Adipocyte (in vitro differentiated cells): ENCODE data around the gene FPR3.

Experiments used
- DNase-seq: peaks from one replicate; pipeline ENCODE4 v3.0.0-alpha.2; 2015; ENCODE audit warnings: low read depth
- H3K27me3 ChIP-seq: replicated peaks from 2 replicates; pipeline ENCODE4 v1.7.0; 2013; ENCODE audit warnings: mild to moderate bottlenecking, low read length, moderate library complexity; ENCODE audit not compliant: control insufficient read depth, insufficient read depth
- H3K36me3 ChIP-seq: 2 replicates; pipeline ENCODE4 v1.7.0; 2013; ENCODE audit warnings: low read length, mild to moderate bottlenecking, moderate library complexity; ENCODE audit not compliant: control insufficient read depth, insufficient read depth, severe bottlenecking
- H3K4me1 ChIP-seq: 2 replicates; pipeline ENCODE4 v1.7.0; 2013; ENCODE audit warnings: mild to moderate bottlenecking, low read length, moderate library complexity; ENCODE audit not compliant: control insufficient read depth, insufficient read depth
- H3K4me3 ChIP-seq: 2 replicates; pipeline ENCODE4 v1.7.0; 2013; ENCODE audit warnings: mild to moderate bottlenecking, low read length, moderate library complexity
- H3K9ac ChIP-seq: 2 replicates; pipeline ENCODE4 v1.7.0; 2013; ENCODE audit warnings: mild to moderate bottlenecking, low read length, moderate library complexity
- H3K9me3 ChIP-seq: 2 replicates; pipeline ENCODE4 v1.7.0; 2013; ENCODE audit warnings: mild to moderate bottlenecking, low read length, moderate library complexity; ENCODE audit not compliant: control insufficient read depth

Gene FPR3

GRCh38 chr19:51794885-51795490 lies at the start of gene FPR3:
TSS of gene FPR3 (plus strand) at chr19:51795157. CDS start at chr19:51823749, 28,592 bp downstream.
- Histone ChIP-seq H3K9me3 (no peaks in the 10 kb centered on the region), H3K36me3 (no peaks in the 10 kb centered on the region), H3K27me3 (no peaks in the 10 kb centered on the region), H3K4me1 (peaks cover 12% of the 10 kb centered on the region), H3K9ac (no peak within 1 kb of the TSS), H3K4me3 (no peak within 1 kb of the TSS)
- DNase-seq, result no peak

GRCh38 chr19:51746731-51747130 lies 48.2 kb upstream of the FPR3 start:
- Histone ChIP-seq H3K36me3 (no peaks in the 10 kb centered on the region), H3K4me1 (peaks cover 45% of the 10 kb centered on the region), H3K9ac (no peak overlapping the region), H3K9me3 (no peaks in the 10 kb centered on the region), H3K27me3 (no peaks in the 10 kb centered on the region), H3K4me3 (no peak overlapping the region)
- DNase-seq, result no peak

GRCh38 chr19:51749979-51750378 lies 45.0 kb upstream of the FPR3 start:
- H3K27me3 ChIP-seq, result no peaks in the 10 kb centered on the region
- peaks cover 39% of the 10 kb centered on the region for H3K4me1 ChIP-seq
- DNase-seq, result no peak
- H3K9me3 ChIP-seq, result no peaks in the 10 kb centered on the region
- no peak overlapping the region for H3K4me3 ChIP-seq
- H3K36me3 ChIP-seq, result no peaks in the 10 kb centered on the region
- H3K9ac ChIP-seq, result peak overlapping the region; percentile 37

GRCh38 chr19:51750400-51751094 lies 44.4 kb upstream of the FPR3 start:
- H3K4me3 ChIP-seq, result no peak overlapping the region
- H3K9ac ChIP-seq, result peak overlapping the region; percentile 37
- DNase-seq, result no peak
- peaks cover 39% of the 10 kb centered on the region for H3K4me1 ChIP-seq
- no peaks in the 10 kb centered on the region for H3K9me3 ChIP-seq
- H3K36me3 ChIP-seq, result no peaks in the 10 kb centered on the region
- H3K27me3 ChIP-seq, result no peaks in the 10 kb centered on the region

GRCh38 chr19:51751655-51752054 lies 43.3 kb upstream of the FPR3 start, which contains the start of gene FPR1:
TSS of gene FPR1 (minus strand) at chr19:51751878. CDS start at chr19:51746994, 4,884 bp downstream.
- Histone ChIP-seq H3K9me3 (no peaks in the 10 kb centered on the region), H3K27me3 (no peaks in the 10 kb centered on the region), H3K9ac (peak within 1 kb of the TSS; percentile 2), H3K4me1 (peaks cover 39% of the 10 kb centered on the region), H3K4me3 (peak within 1 kb of the TSS; percentile 63), H3K36me3 (no peaks in the 10 kb centered on the region)
- no peak for DNase-seq

- Histone ChIP-seq H3K27me3 (no peaks in the 10 kb centered on the region), H3K9me3 (no peaks in the 10 kb centered on the region), H3K9ac (no peak overlapping the region), H3K4me1 (peaks cover 29% of the 10 kb centered on the region), H3K4me3 (no peak overlapping the region), H3K36me3 (no peaks in the 10 kb centered on the region)
- no peak for DNase-seq
These were observed 40.8 kb upstream of the FPR3 start for GRCh38 chr19:51754109-51754508.

GRCh38 chr19:51754770-51755169 lies 40.2 kb upstream of the FPR3 start:
- no peaks in the 10 kb centered on the region for H3K27me3 ChIP-seq
- no peak for DNase-seq
- no peak overlapping the region for H3K4me3 ChIP-seq
- no peak overlapping the region for H3K9ac ChIP-seq
- H3K36me3 ChIP-seq, result no peaks in the 10 kb centered on the region
- H3K9me3 ChIP-seq, result no peaks in the 10 kb centered on the region
- H3K4me1 ChIP-seq, result peaks cover 25% of the 10 kb centered on the region

GRCh38 chr19:51755571-51755970 lies 39.4 kb upstream of the FPR3 start:
- H3K9ac ChIP-seq, result no peak overlapping the region
- no peak for DNase-seq
- H3K9me3 ChIP-seq, result no peaks in the 10 kb centered on the region

GRCh38 chr19:51760697-51761356 lies 34.1 kb upstream of the FPR3 start, which contains the start of gene FPR2:
TSS of gene FPR2 (plus strand) at chr19:51761180. CDS start at chr19:51768659, 7,479 bp downstream.
- Histone ChIP-seq H3K9ac (no peak within 1 kb of the TSS), H3K4me3 (no peak within 1 kb of the TSS), H3K9me3 (no peaks in the 10 kb centered on the region), H3K36me3 (no peaks in the 10 kb centered on the region), H3K4me1 (no peaks in the 10 kb centered on the region), H3K27me3 (peaks cover 4% of the 10 kb centered on the region)
- no peak for DNase-seq

More at GRCh38 chr19:51755571-51755970, 39.4 kb upstream of the FPR3 start:
- no peak overlapping the region for H3K4me3 ChIP-seq
- no peaks in the 10 kb centered on the region for H3K36me3 ChIP-seq
- H3K27me3 ChIP-seq, result peaks cover 3% of the 10 kb centered on the region
- peaks cover 17% of the 10 kb centered on the region for H3K4me1 ChIP-seq

- H3K9me3 ChIP-seq, result no peaks in the 10 kb centered on the region
- no peaks in the 10 kb centered on the region for H3K36me3 ChIP-seq
- no peaks in the 10 kb centered on the region for H3K4me1 ChIP-seq
- H3K4me3 ChIP-seq, result no peak overlapping the region
- H3K9ac ChIP-seq, result no peak overlapping the region
- DNase-seq, result no peak
- H3K27me3 ChIP-seq, result peaks cover 4% of the 10 kb centered on the region
These were observed 33.3 kb upstream of the FPR3 start for GRCh38 chr19:51761696-51762095.

- Histone ChIP-seq H3K4me3 (no peak overlapping the region), H3K4me1 (no peaks in the 10 kb centered on the region), H3K36me3 (no peaks in the 10 kb centered on the region), H3K27me3 (peaks cover 4% of the 10 kb centered on the region), H3K9me3 (no peaks in the 10 kb centered on the region), H3K9ac (no peak overlapping the region)
- no peak for DNase-seq
These were observed 29.9 kb upstream of the FPR3 start for GRCh38 chr19:51765086-51765485.
